ENCODE data around the gene CACNA1C. TPM values are rescaled to one million over a fixed set of nuclear protein-coding genes. Genes with fewer than 3 reads are reported as not detected.

CACNA1C gene
- total and polyA plus RNA-seq, 2 donors from 2014 or later = 1.6 to 17.4 TPM

GRCh38 chr12:2120982-2121758 is 68.4 kb downstream of the CACNA1C start:
- no peak overlapping the region for H3K9ac ChIP-seq (ENCODE audit: low read length in 3 of 3)
- H3K27me3 ChIP-seq (ENCODE audit: control insufficient read depth, insufficient read depth, low read length) = no peaks in the 10 kb centered on the region
- H3K27ac ChIP-seq (ENCODE audit: low read depth in 2 of 2, low read length in 2 of 2) = no peak overlapping the region
- H3K9me3 ChIP-seq (ENCODE audit: control insufficient read depth in 2 of 3, insufficient read depth in 1 of 3, low read length in 3 of 3) = no peaks in the 10 kb centered on the region
- H3K4me1 ChIP-seq (ENCODE audit: control insufficient read depth in 2 of 3, insufficient read depth in 2 of 3, low read depth in 1 of 3, low read length in 3 of 3) = no peaks in the 10 kb centered on the region
- H3K4me3 ChIP-seq (ENCODE audit: low read length in 3 of 3) = no peak overlapping the region
- no peak for DNase-seq
- intact Hi-C loops (cut with DNase I) = no loop called here
- H3K36me3 ChIP-seq (ENCODE audit: control insufficient read depth in 2 of 3, insufficient read depth in 3 of 3, low read length in 3 of 3) = no peaks in the 10 kb centered on the region
- TF ChIP-seq, protein P1, sequence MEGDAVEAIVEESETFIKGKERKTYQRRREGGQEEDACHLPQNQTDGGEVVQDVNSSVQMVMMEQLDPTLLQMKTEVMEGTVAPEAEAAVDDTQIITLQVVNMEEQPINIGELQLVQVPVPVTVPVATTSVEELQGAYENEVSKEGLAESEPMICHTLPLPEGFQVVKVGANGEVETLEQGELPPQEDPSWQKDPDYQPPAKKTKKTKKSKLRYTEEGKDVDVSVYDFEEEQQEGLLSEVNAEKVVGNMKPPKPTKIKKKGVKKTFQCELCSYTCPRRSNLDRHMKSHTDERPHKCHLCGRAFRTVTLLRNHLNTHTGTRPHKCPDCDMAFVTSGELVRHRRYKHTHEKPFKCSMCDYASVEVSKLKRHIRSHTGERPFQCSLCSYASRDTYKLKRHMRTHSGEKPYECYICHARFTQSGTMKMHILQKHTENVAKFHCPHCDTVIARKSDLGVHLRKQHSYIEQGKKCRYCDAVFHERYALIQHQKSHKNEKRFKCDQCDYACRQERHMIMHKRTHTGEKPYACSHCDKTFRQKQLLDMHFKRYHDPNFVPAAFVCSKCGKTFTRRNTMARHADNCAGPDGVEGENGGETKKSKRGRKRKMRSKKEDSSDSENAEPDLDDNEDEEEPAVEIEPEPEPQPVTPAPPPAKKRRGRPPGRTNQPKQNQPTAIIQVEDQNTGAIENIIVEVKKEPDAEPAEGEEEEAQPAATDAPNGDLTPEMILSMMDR (IDR thresholded peaks at IDR 0.05; ENCODE audit: borderline replicate concordance, extremely low read depth, insufficient read depth) = no peak
- FAIRE-seq = no peak

GRCh38 chr12:2124466-2125023 is 71.8 kb downstream of the CACNA1C start:
- Histone ChIP-seq H3K27me3 (ENCODE audit: control insufficient read depth, insufficient read depth, low read length) (no peaks in the 10 kb centered on the region), H3K4me3 (ENCODE audit: low read length in 3 of 3) (no peak overlapping the region), H3K27ac (ENCODE audit: low read depth in 2 of 2, low read length in 2 of 2) (no peak overlapping the region), H3K4me1 (ENCODE audit: control insufficient read depth in 2 of 3, insufficient read depth in 2 of 3, low read depth in 1 of 3, low read length in 3 of 3) (no peaks in the 10 kb centered on the region), H3K9me3 (ENCODE audit: control insufficient read depth in 2 of 3, insufficient read depth in 1 of 3, low read length in 3 of 3) (no peaks in the 10 kb centered on the region), H3K36me3 (ENCODE audit: control insufficient read depth in 2 of 3, insufficient read depth in 3 of 3, low read length in 3 of 3) (no peaks in the 10 kb centered on the region), H3K9ac (ENCODE audit: low read length in 3 of 3) (no peak overlapping the region)
- TF ChIP-seq, protein P1 (IDR thresholded peaks at IDR 0.05; ENCODE audit: borderline replicate concordance, extremely low read depth, insufficient read depth) = no peak
- intact Hi-C loops (cut with DNase I) = no loop called here
- DNase-seq (no peak), FAIRE-seq (no peak)

GRCh38 chr12:2125651-2126522 is 73.1 kb downstream of the CACNA1C start:
- H3K27ac ChIP-seq (ENCODE audit: low read depth in 2 of 2, low read length in 2 of 2) = no peak overlapping the region
- no peak overlapping the region for H3K4me3 ChIP-seq (ENCODE audit: low read length in 3 of 3)
- H3K4me1 ChIP-seq (ENCODE audit: control insufficient read depth in 2 of 3, insufficient read depth in 2 of 3, low read depth in 1 of 3, low read length in 3 of 3) = no peaks in the 10 kb centered on the region
- H3K27me3 ChIP-seq (ENCODE audit: control insufficient read depth, insufficient read depth, low read length) = no peaks in the 10 kb centered on the region
- no peak for DNase-seq
- TF ChIP-seq, protein P1 (IDR thresholded peaks at IDR 0.05; ENCODE audit: borderline replicate concordance, extremely low read depth, insufficient read depth) = no peak
- no peak overlapping the region for H3K9ac ChIP-seq (ENCODE audit: low read length in 3 of 3)
- no peaks in the 10 kb centered on the region for H3K9me3 ChIP-seq (ENCODE audit: control insufficient read depth in 2 of 3, insufficient read depth in 1 of 3, low read length in 3 of 3)
- no peaks in the 10 kb centered on the region for H3K36me3 ChIP-seq (ENCODE audit: control insufficient read depth in 2 of 3, insufficient read depth in 3 of 3, low read length in 3 of 3)
- intact Hi-C loops (cut with DNase I) = no loop called here
- FAIRE-seq = no peak
